Thyroid gland (tissue), 4 donors: ENCODE results near the gene BRSK1.

Experiments
- POLR2A ChIP-seq, 2 donors: fragments of 450-650 bp; IDR thresholded peaks; one replicate each; pipeline ENCODE4 v1.6.1; 2017; ENCODE audit warnings: antibody characterized with exemption in 2 of 2, mild to moderate bottlenecking in 2 of 2, moderate library complexity in 1 of 2
- TF ChIP-seq, protein P1 (sequence below), 6 experiments: fragments of 200-600 bp in 3 of 6; fragments of 450-650 bp in 3 of 6; sonication (generic) in 3 of 6; IDR thresholded peaks; one replicate each; pipeline ENCODE4 v1.5.1; 2016 to 2019; ENCODE audit warnings: antibody characterized with exemption in 6 of 6, mild to moderate bottlenecking in 2 of 6, inconsistent platforms in 1 of 6, moderate library complexity in 1 of 6

DNA sequence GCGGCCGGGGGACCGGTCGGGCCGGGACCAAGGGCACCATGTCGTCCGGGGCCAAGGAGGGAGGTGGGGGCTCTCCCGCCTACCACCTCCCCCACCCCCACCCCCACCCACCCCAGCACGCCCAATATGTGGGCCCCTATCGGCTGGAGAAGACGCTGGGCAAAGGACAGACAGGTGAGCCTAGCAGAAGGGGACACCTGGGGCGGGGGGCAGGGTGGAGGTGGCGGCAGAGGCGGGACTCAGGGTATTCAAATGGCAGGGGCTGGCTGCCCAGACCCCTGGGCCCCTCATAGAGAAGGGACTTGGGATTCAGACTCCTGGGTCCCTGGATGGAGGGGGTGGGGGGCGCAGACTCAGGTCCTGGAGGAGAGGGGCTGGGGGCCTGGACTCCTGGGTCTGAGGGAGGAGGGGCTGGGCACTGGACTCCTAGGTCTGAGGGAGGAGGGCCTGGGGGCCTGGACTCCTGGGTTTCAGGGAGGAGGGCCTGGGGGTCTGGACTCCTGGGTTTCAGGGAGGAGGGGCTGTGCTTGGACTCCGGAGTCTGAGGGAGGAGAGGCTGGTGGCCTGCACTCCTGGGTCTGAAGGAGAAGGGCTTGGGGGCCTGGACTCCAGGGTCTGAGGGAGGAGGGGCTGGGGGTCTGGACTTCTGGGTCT lies 735 bp downstream of the BRSK1 start:
- TF ChIP-seq, protein P1, sequence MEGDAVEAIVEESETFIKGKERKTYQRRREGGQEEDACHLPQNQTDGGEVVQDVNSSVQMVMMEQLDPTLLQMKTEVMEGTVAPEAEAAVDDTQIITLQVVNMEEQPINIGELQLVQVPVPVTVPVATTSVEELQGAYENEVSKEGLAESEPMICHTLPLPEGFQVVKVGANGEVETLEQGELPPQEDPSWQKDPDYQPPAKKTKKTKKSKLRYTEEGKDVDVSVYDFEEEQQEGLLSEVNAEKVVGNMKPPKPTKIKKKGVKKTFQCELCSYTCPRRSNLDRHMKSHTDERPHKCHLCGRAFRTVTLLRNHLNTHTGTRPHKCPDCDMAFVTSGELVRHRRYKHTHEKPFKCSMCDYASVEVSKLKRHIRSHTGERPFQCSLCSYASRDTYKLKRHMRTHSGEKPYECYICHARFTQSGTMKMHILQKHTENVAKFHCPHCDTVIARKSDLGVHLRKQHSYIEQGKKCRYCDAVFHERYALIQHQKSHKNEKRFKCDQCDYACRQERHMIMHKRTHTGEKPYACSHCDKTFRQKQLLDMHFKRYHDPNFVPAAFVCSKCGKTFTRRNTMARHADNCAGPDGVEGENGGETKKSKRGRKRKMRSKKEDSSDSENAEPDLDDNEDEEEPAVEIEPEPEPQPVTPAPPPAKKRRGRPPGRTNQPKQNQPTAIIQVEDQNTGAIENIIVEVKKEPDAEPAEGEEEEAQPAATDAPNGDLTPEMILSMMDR (IDR thresholded peaks at IDR 0.05): no peak
- TF ChIP-seq POLR2A (IDR thresholded peaks at IDR 0.05): no peak
